OCI-LY1 (cell line): ENCODE measurements around the gene CABCOCO1.

Experiments used
- H2AFZ ChIP-seq: fragments of 200-600 bp; sonication (generic), shearing (Covaris generic); 2 replicates; pipeline ENCODE4 v1.6.0; 2014; ENCODE audit warnings: antibody characterized with exemption, mild to moderate bottlenecking, low read length
- H3F3A ChIP-seq: fragments of 200-600 bp; sonication (generic), shearing (Covaris generic); 2 replicates; pipeline ENCODE4 v1.6.0; 2014; ENCODE audit warnings: mild to moderate bottlenecking, antibody characterized with exemption, low read length, moderate library complexity; ENCODE audit not compliant: insufficient read depth
- H3K27ac ChIP-seq: fragments of 200-600 bp; sonication (generic); 2 replicates; pipeline ENCODE4 v1.5.1; 2014; ENCODE audit warnings: low read length, mixed run types, mild to moderate bottlenecking, low read depth; ENCODE audit not compliant: poor library complexity, severe bottlenecking
- H3K27me3 ChIP-seq: fragments of 200-600 bp; sonication (generic); 2 replicates; pipeline ENCODE4 v1.6.0; 2014; ENCODE audit warnings: antibody characterized with exemption, mild to moderate bottlenecking, low read length, moderate library complexity; ENCODE audit not compliant: insufficient read depth
- H3K36me3 ChIP-seq: fragments of 200-600 bp; sonication (generic); 2 replicates; pipeline ENCODE4 v1.6.1; 2014; ENCODE audit warnings: mild to moderate bottlenecking, antibody characterized with exemption, low read length, moderate library complexity, mixed read lengths; ENCODE audit not compliant: insufficient read depth
- H3K4me1 ChIP-seq: fragments of 200-600 bp; sonication (generic); 2 replicates; pipeline ENCODE4 v1.5.1; 2014; ENCODE audit warnings: mild to moderate bottlenecking, low read length, moderate library complexity; ENCODE audit not compliant: insufficient read depth, severe bottlenecking
- H3K4me2 ChIP-seq: fragments of 200-600 bp; sonication (generic), shearing (Covaris generic); 2 replicates; pipeline ENCODE4 v1.6.1; 2014; ENCODE audit warnings: low read length
- H3K4me3 ChIP-seq: fragments of 200-600 bp; sonication (generic); 2 replicates; pipeline ENCODE4 v1.5.1; 2014; ENCODE audit warnings: low read length, low read depth, mild to moderate bottlenecking, mixed read lengths; ENCODE audit not compliant: poor library complexity, severe bottlenecking
- H3K79me2 ChIP-seq: fragments of 200-600 bp; shearing (Covaris generic); 2 replicates; pipeline ENCODE4 v1.6.1; 2016; ENCODE audit warnings: mixed run types, low read length, mixed read lengths; ENCODE audit not compliant: insufficient read depth
- H3K9ac ChIP-seq: fragments of 200-600 bp; sonication (generic), shearing (Covaris generic); 2 replicates; pipeline ENCODE4 v1.6.1; 2014; ENCODE audit warnings: mild to moderate bottlenecking, low read length, mixed read lengths
- H3K9me2 ChIP-seq: fragments of 200-600 bp; sonication (generic), shearing (Covaris generic); 2 replicates; pipeline ENCODE4 v1.6.1; 2014; ENCODE audit warnings: low read depth, mild to moderate bottlenecking, low read length, mixed read lengths
- H3K9me3 ChIP-seq: fragments of 200-600 bp; shearing (Covaris generic); 2 replicates; pipeline ENCODE4 v1.6.1; 2014; ENCODE audit warnings: low read length, mixed read lengths
- H4K20me1 ChIP-seq: fragments of 200-600 bp; sonication (generic), shearing (Covaris generic); 2 replicates; pipeline ENCODE4 v1.6.0; 2016; ENCODE audit warnings: mild to moderate bottlenecking, low read length; ENCODE audit not compliant: insufficient read depth
- EZH2 ChIP-seq: fragments of 200-600 bp; sonication (generic), shearing (Covaris generic); IDR thresholded peaks from 2 replicates; pipeline ENCODE4 v1.8.0; 2017; ENCODE audit warnings: borderline replicate concordance, mixed run types, mild to moderate bottlenecking, antibody characterized with exemption, low read length, moderate library complexity, mixed read lengths
- TF ChIP-seq, protein P1 (sequence below): fragments of 200-600 bp; sonication (generic), shearing (Covaris generic); IDR thresholded peaks from 2 replicates; pipeline ENCODE4 v1.5.1; 2017; ENCODE audit warnings: mild to moderate bottlenecking, antibody characterized with exemption, low read length, moderate library complexity, mixed read lengths

The CABCOCO1 gene

DNA sequence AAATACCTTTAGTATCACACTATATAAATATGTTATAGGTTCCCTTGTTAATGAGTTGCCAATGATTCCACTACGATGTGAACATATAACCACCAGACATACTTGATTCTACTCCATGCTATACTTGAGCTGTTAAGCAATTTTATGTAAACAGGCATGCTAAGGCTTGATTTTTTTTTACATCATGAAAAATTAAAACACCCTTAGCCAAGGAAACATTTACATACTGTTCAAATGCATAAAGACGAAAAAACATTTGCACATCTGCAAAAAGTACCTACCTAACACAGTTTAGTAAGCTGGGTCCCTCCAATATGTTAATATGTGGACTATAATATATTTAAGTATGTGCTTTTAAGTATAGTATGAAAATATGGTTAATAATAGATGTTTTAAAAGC is 9.0 kb upstream of the CABCOCO1 start:
- Histone ChIP-seq H3K36me3 (no peaks in the 10 kb centered on the region), H2AFZ (no peak overlapping the region), H3F3A (no peaks in the 10 kb centered on the region), H3K9me2 (no peaks in the 10 kb centered on the region), H4K20me1 (no peaks in the 10 kb centered on the region), H3K4me3 (no peak overlapping the region), H3K4me1 (no peaks in the 10 kb centered on the region), H3K4me2 (no peak overlapping the region), H3K9me3 (no peaks in the 10 kb centered on the region), H3K79me2 (no peaks in the 10 kb centered on the region), H3K27ac (no peak overlapping the region), H3K9ac (no peak overlapping the region), H3K27me3 (no peaks in the 10 kb centered on the region)
- no peak for TF ChIP-seq EZH2
- TF ChIP-seq, protein P1, sequence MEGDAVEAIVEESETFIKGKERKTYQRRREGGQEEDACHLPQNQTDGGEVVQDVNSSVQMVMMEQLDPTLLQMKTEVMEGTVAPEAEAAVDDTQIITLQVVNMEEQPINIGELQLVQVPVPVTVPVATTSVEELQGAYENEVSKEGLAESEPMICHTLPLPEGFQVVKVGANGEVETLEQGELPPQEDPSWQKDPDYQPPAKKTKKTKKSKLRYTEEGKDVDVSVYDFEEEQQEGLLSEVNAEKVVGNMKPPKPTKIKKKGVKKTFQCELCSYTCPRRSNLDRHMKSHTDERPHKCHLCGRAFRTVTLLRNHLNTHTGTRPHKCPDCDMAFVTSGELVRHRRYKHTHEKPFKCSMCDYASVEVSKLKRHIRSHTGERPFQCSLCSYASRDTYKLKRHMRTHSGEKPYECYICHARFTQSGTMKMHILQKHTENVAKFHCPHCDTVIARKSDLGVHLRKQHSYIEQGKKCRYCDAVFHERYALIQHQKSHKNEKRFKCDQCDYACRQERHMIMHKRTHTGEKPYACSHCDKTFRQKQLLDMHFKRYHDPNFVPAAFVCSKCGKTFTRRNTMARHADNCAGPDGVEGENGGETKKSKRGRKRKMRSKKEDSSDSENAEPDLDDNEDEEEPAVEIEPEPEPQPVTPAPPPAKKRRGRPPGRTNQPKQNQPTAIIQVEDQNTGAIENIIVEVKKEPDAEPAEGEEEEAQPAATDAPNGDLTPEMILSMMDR, result no peak

DNA sequence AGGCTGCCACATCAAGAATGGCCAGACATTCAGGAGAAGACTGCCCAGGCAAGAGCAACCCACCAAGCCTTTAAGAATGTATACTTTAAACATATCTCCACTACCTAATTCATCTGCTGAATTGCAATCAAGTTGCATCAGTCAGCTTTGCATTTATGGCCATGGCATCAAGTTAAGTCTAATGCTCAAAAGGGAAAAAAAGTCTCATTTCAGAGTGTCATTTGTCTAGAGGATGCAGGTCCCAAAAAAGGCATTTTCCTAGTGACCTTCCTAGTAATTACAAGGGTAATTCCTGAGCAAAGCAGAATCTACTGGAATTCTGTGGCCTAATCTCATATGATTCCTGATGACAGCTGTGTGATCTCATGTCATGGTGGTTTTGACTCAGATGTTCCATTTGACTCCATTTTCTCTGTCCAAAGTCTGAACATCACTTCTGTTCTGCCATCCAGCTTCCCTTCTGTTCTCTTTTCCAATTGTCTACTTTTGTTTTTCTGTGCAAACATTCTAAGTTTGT is 7.3 kb upstream of the CABCOCO1 start:
- Histone ChIP-seq H3K36me3 (no peaks in the 10 kb centered on the region), H3K79me2 (no peaks in the 10 kb centered on the region), H3F3A (no peaks in the 10 kb centered on the region), H2AFZ (no peak overlapping the region), H3K4me3 (no peak overlapping the region), H3K9me2 (no peaks in the 10 kb centered on the region), H3K9me3 (no peaks in the 10 kb centered on the region), H3K4me2 (no peak overlapping the region), H4K20me1 (no peaks in the 10 kb centered on the region), H3K4me1 (no peaks in the 10 kb centered on the region), H3K27ac (no peak overlapping the region), H3K27me3 (no peaks in the 10 kb centered on the region), H3K9ac (no peak overlapping the region)
- no peak for TF ChIP-seq EZH2
- TF ChIP-seq, protein P1, result no peak

DNA sequence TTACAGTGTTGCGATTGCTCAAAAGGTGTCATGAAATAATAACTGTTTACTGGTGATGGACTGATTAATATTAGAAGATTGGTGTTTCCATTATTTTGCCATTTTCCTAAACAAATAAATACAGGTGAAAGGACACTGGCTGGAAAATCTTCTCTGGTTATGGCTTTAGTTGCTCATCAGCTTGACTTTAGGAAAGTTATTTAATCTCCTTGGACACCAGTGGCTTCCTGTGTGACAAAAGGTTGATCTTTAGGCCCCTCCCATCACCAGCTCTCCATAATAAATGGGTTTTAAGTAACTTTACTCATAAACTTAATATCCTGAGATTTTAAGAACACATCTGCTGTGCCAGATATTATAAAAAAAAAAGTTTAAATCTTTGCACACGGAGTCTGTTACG is 737 bp downstream of the CABCOCO1 start:
- Histone ChIP-seq H4K20me1 (no peaks in the 10 kb centered on the region), H2AFZ (no peak overlapping the region), H3K4me3 (no peak overlapping the region), H3K4me1 (no peaks in the 10 kb centered on the region), H3K9me2 (no peaks in the 10 kb centered on the region), H3K79me2 (no peaks in the 10 kb centered on the region), H3K27me3 (no peaks in the 10 kb centered on the region), H3K36me3 (no peaks in the 10 kb centered on the region), H3K9me3 (no peaks in the 10 kb centered on the region), H3K9ac (no peak overlapping the region), H3K27ac (no peak overlapping the region), H3F3A (no peaks in the 10 kb centered on the region), H3K4me2 (no peak overlapping the region)
- TF ChIP-seq, protein P1, result no peak
- no peak for TF ChIP-seq EZH2
